ENCODE measurements around the gene SLC8A1. TPM values are rescaled to one million over a fixed set of nuclear protein-coding genes. Genes with fewer than 3 reads are reported as not detected.

The SLC8A1 gene
- total RNA-seq, 2 donors from 2014 or later = 4.7 to 6.3 TPM

DNA sequence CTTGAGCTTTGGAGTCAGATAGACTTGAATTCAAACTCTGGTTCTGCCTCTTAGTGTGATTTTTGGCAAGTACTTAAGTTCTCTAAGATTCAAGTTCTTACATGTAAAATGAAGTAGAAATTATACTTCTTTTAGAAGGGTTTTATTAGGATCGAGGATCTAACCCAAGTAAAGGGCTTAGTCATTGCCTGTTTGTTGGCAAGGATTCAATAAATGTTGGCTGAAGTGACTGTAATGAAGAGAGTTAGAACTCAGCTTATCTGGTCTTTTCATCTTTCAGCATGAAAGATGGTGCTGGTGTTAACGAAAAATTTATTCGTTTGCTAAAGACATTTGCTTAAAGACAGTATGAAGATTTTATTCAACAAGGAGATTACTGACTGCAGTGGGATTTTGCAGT lies 356.9 kb downstream of the SLC8A1 start:
- TF ChIP-seq, protein P1, sequence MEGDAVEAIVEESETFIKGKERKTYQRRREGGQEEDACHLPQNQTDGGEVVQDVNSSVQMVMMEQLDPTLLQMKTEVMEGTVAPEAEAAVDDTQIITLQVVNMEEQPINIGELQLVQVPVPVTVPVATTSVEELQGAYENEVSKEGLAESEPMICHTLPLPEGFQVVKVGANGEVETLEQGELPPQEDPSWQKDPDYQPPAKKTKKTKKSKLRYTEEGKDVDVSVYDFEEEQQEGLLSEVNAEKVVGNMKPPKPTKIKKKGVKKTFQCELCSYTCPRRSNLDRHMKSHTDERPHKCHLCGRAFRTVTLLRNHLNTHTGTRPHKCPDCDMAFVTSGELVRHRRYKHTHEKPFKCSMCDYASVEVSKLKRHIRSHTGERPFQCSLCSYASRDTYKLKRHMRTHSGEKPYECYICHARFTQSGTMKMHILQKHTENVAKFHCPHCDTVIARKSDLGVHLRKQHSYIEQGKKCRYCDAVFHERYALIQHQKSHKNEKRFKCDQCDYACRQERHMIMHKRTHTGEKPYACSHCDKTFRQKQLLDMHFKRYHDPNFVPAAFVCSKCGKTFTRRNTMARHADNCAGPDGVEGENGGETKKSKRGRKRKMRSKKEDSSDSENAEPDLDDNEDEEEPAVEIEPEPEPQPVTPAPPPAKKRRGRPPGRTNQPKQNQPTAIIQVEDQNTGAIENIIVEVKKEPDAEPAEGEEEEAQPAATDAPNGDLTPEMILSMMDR (conservative IDR thresholded peaks at IDR 0.05) = no peak
- no peak for DNase-seq

DNA sequence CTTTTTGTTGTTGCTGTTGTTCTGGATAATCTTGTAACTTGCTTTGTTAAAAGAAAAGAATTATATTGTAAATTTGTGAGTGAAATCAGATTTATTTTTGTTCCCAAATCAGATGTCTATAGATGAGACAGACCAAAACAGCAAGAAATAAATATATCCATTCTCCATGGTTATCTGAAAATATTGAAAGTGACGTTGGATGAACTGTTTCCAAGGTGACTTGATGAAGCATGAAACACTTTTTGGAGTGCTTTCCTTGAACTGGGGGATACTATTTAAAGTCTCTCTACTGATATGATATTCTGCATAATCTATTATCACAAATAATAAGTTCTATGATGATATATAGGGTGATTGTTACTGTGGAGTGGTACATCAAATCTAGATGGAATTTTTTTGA lies 357.4 kb downstream of the SLC8A1 start:
- H3K27ac Mint-ChIP-seq = no peak overlapping the region
- TF ChIP-seq, protein P1 (conservative IDR thresholded peaks at IDR 0.05) = no peak

More for the DNA sequence above, 356.9 kb downstream of the SLC8A1 start:
- no peaks in the 10 kb centered on the region for H3K27me3 ChIP-seq (ENCODE audit: control insufficient read depth, insufficient read depth, low read length, poor library complexity, severe bottlenecking)
- H3K9me3 ChIP-seq (ENCODE audit: control insufficient read depth, low read length) = no peaks in the 10 kb centered on the region
- H3K36me3 ChIP-seq (ENCODE audit: control insufficient read depth, insufficient read depth, low read length) = no peaks in the 10 kb centered on the region
- Mint-ChIP-seq H3K27ac (no peak overlapping the region), H3K4me1 (peaks cover 29% of the 10 kb centered on the region), H3K4me3 (no peak overlapping the region), H3K9me3 (no peaks in the 10 kb centered on the region), H3K27me3 (ENCODE audit: insufficient read depth) (no peaks in the 10 kb centered on the region), H3K36me3 (ENCODE audit: low read depth) (no peaks in the 10 kb centered on the region)
- peak overlapping the region; percentile 19 for H3K4me3 ChIP-seq (ENCODE audit: low read length)
- peaks cover 10% of the 10 kb centered on the region for H3K4me1 ChIP-seq (ENCODE audit: control insufficient read depth, insufficient read depth, low read length)
- 91 to 100% methylated on average over 3 of the region's 3 CpGs for WGBS, 2 experiments (ENCODE audit: insufficient coverage in 1 of 2, insufficient read length in 1 of 2)
- H3K9ac ChIP-seq (ENCODE audit: extremely low read depth, low read length, poor library complexity, severe bottlenecking) = no peak overlapping the region
- no peak overlapping the region for H3K27ac ChIP-seq (ENCODE audit: low read depth, low read length)

DNA sequence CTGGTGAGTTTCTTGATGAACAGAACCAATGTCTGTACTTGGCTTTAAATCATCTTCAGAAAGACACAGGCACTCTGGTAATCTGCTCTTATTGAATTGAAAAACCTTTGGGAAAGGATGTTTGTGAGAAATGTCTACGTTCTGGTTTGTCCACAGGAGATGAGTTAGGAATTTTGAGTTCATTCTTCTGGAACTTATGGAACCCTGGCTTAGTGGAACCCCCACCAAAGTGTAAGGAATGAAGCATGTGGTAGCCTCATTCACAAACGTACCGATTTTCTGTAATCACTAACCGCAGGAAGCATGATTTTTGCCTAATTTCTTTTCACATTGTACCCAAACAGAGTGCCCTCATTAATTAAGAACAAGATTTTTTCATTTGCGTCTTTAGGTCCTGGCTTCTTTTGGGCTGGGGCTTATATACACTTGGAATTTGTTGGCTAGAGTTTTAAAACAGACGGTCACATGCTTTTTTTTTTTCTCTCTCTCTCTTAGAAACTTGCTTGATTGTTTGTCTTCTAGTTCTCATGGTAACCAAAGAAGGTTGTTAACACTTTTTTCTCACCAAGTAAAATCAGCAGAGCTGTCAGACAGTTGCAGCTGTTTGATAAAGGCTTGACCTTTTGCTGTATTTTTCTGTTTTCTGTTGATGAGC lies 358.7 kb downstream of the SLC8A1 start:
- Mint-ChIP-seq H3K27me3 (ENCODE audit: insufficient read depth) (no peaks in the 10 kb centered on the region), H3K27ac (peak overlapping the region; percentile 44), H3K36me3 (ENCODE audit: low read depth) (no peaks in the 10 kb centered on the region), H3K4me3 (no peak overlapping the region), H3K4me1 (peaks cover 34% of the 10 kb centered on the region), H3K9me3 (no peaks in the 10 kb centered on the region)
- WGBS, 2 experiments (ENCODE audit: insufficient coverage in 1 of 2, insufficient read length in 1 of 2) = 60 to 70% methylated on average over 5 to 6 of the region's 6 CpGs
- Histone ChIP-seq H3K36me3 (ENCODE audit: control insufficient read depth, insufficient read depth, low read length) (no peaks in the 10 kb centered on the region), H3K9me3 (ENCODE audit: control insufficient read depth, low read length) (no peaks in the 10 kb centered on the region), H3K27me3 (ENCODE audit: control insufficient read depth, insufficient read depth, low read length, poor library complexity, severe bottlenecking) (no peaks in the 10 kb centered on the region), H3K27ac (ENCODE audit: low read depth, low read length) (peak overlapping the region; percentile 25), H3K4me1 (ENCODE audit: control insufficient read depth, insufficient read depth, low read length) (peaks cover 10% of the 10 kb centered on the region), H3K9ac (ENCODE audit: extremely low read depth, low read length, poor library complexity, severe bottlenecking) (no peak overlapping the region), H3K4me3 (ENCODE audit: low read length) (peak overlapping the region; percentile 37)
- no peak for DNase-seq
- TF ChIP-seq, protein P1 (conservative IDR thresholded peaks at IDR 0.05) = no peak

More for the DNA sequence above, 357.4 kb downstream of the SLC8A1 start:
- Histone ChIP-seq H3K9me3 (ENCODE audit: control insufficient read depth, low read length) (no peaks in the 10 kb centered on the region), H3K9ac (ENCODE audit: extremely low read depth, low read length, poor library complexity, severe bottlenecking) (no peak overlapping the region), H3K36me3 (ENCODE audit: control insufficient read depth, insufficient read depth, low read length) (no peaks in the 10 kb centered on the region), H3K27ac (ENCODE audit: low read depth, low read length) (no peak overlapping the region), H3K4me3 (ENCODE audit: low read length) (no peak overlapping the region), H3K27me3 (ENCODE audit: control insufficient read depth, insufficient read depth, low read length, poor library complexity, severe bottlenecking) (no peaks in the 10 kb centered on the region), H3K4me1 (ENCODE audit: control insufficient read depth, insufficient read depth, low read length) (peaks cover 10% of the 10 kb centered on the region)
- DNase-seq = no peak
- Mint-ChIP-seq H3K9me3 (no peaks in the 10 kb centered on the region), H3K36me3 (ENCODE audit: low read depth) (no peaks in the 10 kb centered on the region), H3K4me1 (peaks cover 25% of the 10 kb centered on the region), H3K27me3 (ENCODE audit: insufficient read depth) (no peaks in the 10 kb centered on the region), H3K4me3 (no peak overlapping the region)
- 100% methylated on average over 1 of the region's 1 CpG; no CpG with 5 or more reads in 1 of the 2 experiments for WGBS, 2 experiments (ENCODE audit: insufficient coverage in 1 of 2, insufficient read length in 1 of 2)
